Natural killer cell (primary cell): Measurements from ENCODE around the gene RIMKLB. TPM values are rescaled to one million over a fixed set of nuclear protein-coding genes. Genes with fewer than 3 reads are reported as not detected.
A peak's percentile ranks its signal among the peaks of the same experiment; 100 is the strongest.

Source experiments
- ATAC-seq, 3 donors: fragments of 150-1000 bp in 2 of 3; fragments of 200-7000 bp in 1 of 3; cut with Tn5 transposase; 1 replicate in 1 of 3; 2 replicates in 2 of 3; pipeline ENCODE4 v1.10.0; 2021; ENCODE audit warnings: mild to moderate bottlenecking in 2 of 3, moderate library complexity in 2 of 3
- DNase-seq, 2 donors: peaks; one replicate each; pipeline versions ENCODE4 v3.0.0 to v3.0.0-alpha.2; 2013 to 2021; ENCODE audit warnings: mixed read lengths in 1 of 2
- H3K27ac ChIP-seq: one replicate; pipeline ENCODE4 v1.5.1; 2013; ENCODE audit warnings: mild to moderate bottlenecking, low read length
- H3K27me3 ChIP-seq: one replicate; pipeline ENCODE4 v1.6.1; 2013; ENCODE audit warnings: low read length; ENCODE audit not compliant: control insufficient read depth, insufficient read depth
- H3K36me3 ChIP-seq: one replicate; pipeline ENCODE4 v1.6.1; 2013; ENCODE audit warnings: low read length; ENCODE audit not compliant: control insufficient read depth, insufficient read depth
- H3K4me1 ChIP-seq: one replicate; pipeline ENCODE4 v1.6.1; 2013; ENCODE audit warnings: low read length; ENCODE audit not compliant: control insufficient read depth, insufficient read depth
- H3K4me3 ChIP-seq: one replicate; pipeline ENCODE4 v1.5.1; 2013; ENCODE audit warnings: low read length
- H3K9me3 ChIP-seq: one replicate; pipeline ENCODE4 v1.6.1; 2013; ENCODE audit warnings: low read length; ENCODE audit not compliant: control insufficient read depth, insufficient read depth
- H3K27ac Mint-ChIP-seq, 2 donors: one replicate each; pipeline ENCODE4 v1.8.0; 2022; ENCODE audit warnings: mild to moderate bottlenecking in 2 of 2, mixed read lengths in 2 of 2, moderate library complexity in 1 of 2
- H3K27me3 Mint-ChIP-seq, 2 donors: one replicate each; pipeline ENCODE4 v1.8.0; 2022; ENCODE audit warnings: low read depth in 2 of 2, mixed read lengths in 2 of 2
- H3K36me3 Mint-ChIP-seq: one replicate; pipeline ENCODE4 v1.8.0; 2022; ENCODE audit warnings: mixed read lengths
- H3K4me1 Mint-ChIP-seq, 2 donors: one replicate each; pipeline ENCODE4 v1.8.0; 2022; ENCODE audit warnings: mixed read lengths in 2 of 2
- H3K4me3 Mint-ChIP-seq: one replicate; pipeline ENCODE4 v1.8.0; 2022; ENCODE audit warnings: mild to moderate bottlenecking, moderate library complexity, mixed read lengths
- H3K9me3 Mint-ChIP-seq, 2 donors: one replicate each; pipeline ENCODE4 v1.8.0; 2022; ENCODE audit warnings: mixed read lengths in 2 of 2
- CTCF ChIP-seq: fragments of 200-600 bp; IDR thresholded peaks from one replicate; pipeline ENCODE4 v1.8.0; 2022; ENCODE audit warnings: antibody characterized with exemption
- WGBS: methylation state at CpG from one replicate; pipeline ENCODE4 v1.1.7; 2013; ENCODE audit warnings: missing lambda C conversion rate; ENCODE audit not compliant: insufficient coverage; 5-methylcytosine and 5-hydroxymethylcytosine counted together
- intact Hi-C: fragments of 100-400 bp; cut with micrococcal nuclease; formaldehyde crosslinking; loops from one replicate; pipeline ENCODE4 v1.14.2; 2022
- total RNA-seq, 4 donors: library from RNA; stranded (reverse); fragments of 120-200 nt in 1 of 4; gene quantifications; one replicate each; pipeline versions ENCODE4 v1.2.3 to v1.2.4, GENCODE V29; 2013 to 2022

Gene RIMKLB
- total RNA-seq, 3 donors from 2014 or later (not counting 1 experiment from before 2014, with no cell fraction given) = 13.7 to 16.3 (median 15.4) TPM

DNA sequence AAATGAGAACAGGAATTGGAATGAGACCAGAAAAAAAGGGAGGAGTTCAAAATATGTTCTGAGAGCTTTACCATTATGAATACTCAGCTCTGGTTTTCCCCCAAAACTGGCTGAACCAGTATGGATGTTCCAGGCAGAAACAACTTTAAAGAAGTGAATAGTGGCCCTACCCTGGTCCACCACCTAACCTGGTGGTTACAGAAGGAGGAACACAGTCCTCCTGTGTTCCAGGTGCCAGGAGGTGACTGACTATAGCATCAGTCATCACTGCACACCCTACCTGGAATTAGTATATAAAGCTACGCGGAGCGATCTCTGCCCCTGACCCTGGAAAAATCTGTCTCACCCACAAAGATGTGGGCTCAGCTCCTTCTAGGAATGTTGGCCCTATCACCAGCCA lies 124.5 kb downstream of the RIMKLB start, which contains the start of gene A2ML1:
A2ML1 (plus strand) TSS at position 324 of the 400 bp plus-strand sequence; CDS start at position 355, 31 bp downstream.
- no peak for TF ChIP-seq CTCF
- Mint-ChIP-seq H3K27me3 (peaks cover 14 to 27% of the 10 kb centered on the region in 2 donors), H3K36me3 (no peaks in the 10 kb centered on the region), H3K4me3 (no peak within 1 kb of the TSS), H3K4me1 (no peaks in the 10 kb centered on the region), H3K9me3 (no peaks in the 10 kb centered on the region), H3K27ac (no peak within 1 kb of the TSS)
- H3K27me3 ChIP-seq = peaks cover 3% of the 10 kb centered on the region
- no peaks in the 10 kb centered on the region for H3K36me3 ChIP-seq
- no peaks in the 10 kb centered on the region for H3K9me3 ChIP-seq
- intact Hi-C loops = no loop called here
- H3K27ac ChIP-seq = no peak within 1 kb of the TSS
- no peaks in the 10 kb centered on the region for H3K4me1 ChIP-seq
- no peak within 1 kb of the TSS for H3K4me3 ChIP-seq
- WGBS = 98% methylated on average over 3 of the region's 3 CpGs
- ATAC-seq = no peak
- no peak for DNase-seq

- Mint-ChIP-seq H3K36me3 (no peaks in the 10 kb centered on the region), H3K4me3 (no peak overlapping the region), H3K27me3 (peaks cover 17 to 34% of the 10 kb centered on the region in 2 donors), H3K4me1 (no peaks in the 10 kb centered on the region), H3K27ac (no peak overlapping the region), H3K9me3 (no peaks in the 10 kb centered on the region)
- Histone ChIP-seq H3K4me1 (no peaks in the 10 kb centered on the region), H3K9me3 (no peaks in the 10 kb centered on the region), H3K27me3 (peaks cover 3% of the 10 kb centered on the region), H3K27ac (no peak overlapping the region), H3K36me3 (no peaks in the 10 kb centered on the region), H3K4me3 (no peak overlapping the region)
- ATAC-seq = no peak
- intact Hi-C loops = no loop called here
- whole genome bisulfite sequencing = 73% methylated on average over 5 of the region's 8 CpGs
- TF ChIP-seq CTCF = peak; percentile 4
- peak in 1 of 2 donors; percentile 33 for DNase-seq
These were observed 125.9 kb downstream of the RIMKLB start for GRCh38 chr12:8823565-8824300.

GRCh38 chr12:8827551-8828256 lies 129.9 kb downstream of the RIMKLB start:
- ATAC-seq = no peak
- intact Hi-C loops = no loop called here
- no peak for TF ChIP-seq CTCF
- H3K9me3 Mint-ChIP-seq = no peaks in the 10 kb centered on the region
- no peak overlapping the region for H3K4me3 Mint-ChIP-seq
- peaks cover 17 to 38% of the 10 kb centered on the region in 2 donors for H3K27me3 Mint-ChIP-seq
- Histone ChIP-seq H3K27me3 (peaks cover 3% of the 10 kb centered on the region), H3K27ac (no peak overlapping the region), H3K9me3 (no peaks in the 10 kb centered on the region), H3K36me3 (no peaks in the 10 kb centered on the region), H3K4me1 (no peaks in the 10 kb centered on the region), H3K4me3 (no peak overlapping the region)
- WGBS = 78% methylated on average over 4 of the region's 4 CpGs
- H3K36me3 Mint-ChIP-seq = no peaks in the 10 kb centered on the region
- no peaks in the 10 kb centered on the region for H3K4me1 Mint-ChIP-seq
- H3K27ac Mint-ChIP-seq = no peak overlapping the region
- no peak for DNase-seq
